Measurements from ENCODE around the gene OR51E1.

The OR51E1 gene

GRCh38 chr11:4639931-4640330 is 3.9 kb upstream of the OR51E1 start:
- H3K4me3 Mint-ChIP-seq, result no peak overlapping the region

GRCh38 chr11:4641501-4641900 is 2.3 kb upstream of the OR51E1 start:
- Mint-ChIP-seq H3K4me3 (no peak overlapping the region), H3K36me3 (ENCODE audit: low read depth) (no peaks in the 10 kb centered on the region), H3K4me1 (ENCODE audit: low read depth) (no peaks in the 10 kb centered on the region), H3K9me3 (no peaks in the 10 kb centered on the region), H3K27ac (no peak overlapping the region), H3K27me3 (peaks cover 21% of the 10 kb centered on the region)
- no peak for DNase-seq

More at GRCh38 chr11:4639931-4640330, 3.9 kb upstream of the OR51E1 start:
- Mint-ChIP-seq H3K4me1 (ENCODE audit: low read depth) (no peaks in the 10 kb centered on the region), H3K27me3 (peaks cover 21% of the 10 kb centered on the region), H3K27ac (no peak overlapping the region), H3K36me3 (ENCODE audit: low read depth) (no peaks in the 10 kb centered on the region), H3K9me3 (no peaks in the 10 kb centered on the region)
- DNase-seq, result no peak

- H3K36me3 Mint-ChIP-seq (ENCODE audit: low read depth), result no peaks in the 10 kb centered on the region
- H3K27me3 Mint-ChIP-seq, result peaks cover 21% of the 10 kb centered on the region
- no peaks in the 10 kb centered on the region for H3K4me1 Mint-ChIP-seq (ENCODE audit: low read depth)
- no peak overlapping the region for H3K27ac Mint-ChIP-seq
- no peak overlapping the region for H3K4me3 Mint-ChIP-seq
- no peaks in the 10 kb centered on the region for H3K9me3 Mint-ChIP-seq
- no peak for DNase-seq
Measured at GRCh38 chr11:4642043-4642442, 1.7 kb upstream of the OR51E1 start.

- Mint-ChIP-seq H3K27ac (no peak overlapping the region), H3K4me3 (no peak overlapping the region), H3K9me3 (no peaks in the 10 kb centered on the region), H3K4me1 (ENCODE audit: low read depth) (no peaks in the 10 kb centered on the region), H3K27me3 (peaks cover 21% of the 10 kb centered on the region), H3K36me3 (ENCODE audit: low read depth) (no peaks in the 10 kb centered on the region)
- DNase-seq, result no peak
Measured at GRCh38 chr11:4643076-4643475, 706 bp upstream of the OR51E1 start.

GRCh38 chr11:4644233-4644632 is 451 bp downstream of the OR51E1 start:
- H3K4me1 Mint-ChIP-seq (ENCODE audit: low read depth), result no peaks in the 10 kb centered on the region
- no peaks in the 10 kb centered on the region for H3K36me3 Mint-ChIP-seq (ENCODE audit: low read depth)
- no peak for DNase-seq
- H3K9me3 Mint-ChIP-seq, result no peaks in the 10 kb centered on the region
- H3K27ac Mint-ChIP-seq, result no peak overlapping the region
- no peak overlapping the region for H3K4me3 Mint-ChIP-seq
- H3K27me3 Mint-ChIP-seq, result peaks cover 21% of the 10 kb centered on the region

GRCh38 chr11:4645974-4646373 is 2.2 kb downstream of the OR51E1 start:
- Mint-ChIP-seq H3K9me3 (no peaks in the 10 kb centered on the region), H3K4me3 (no peak overlapping the region), H3K36me3 (ENCODE audit: low read depth) (no peaks in the 10 kb centered on the region), H3K4me1 (ENCODE audit: low read depth) (no peaks in the 10 kb centered on the region), H3K27ac (no peak overlapping the region), H3K27me3 (peaks cover 21% of the 10 kb centered on the region)
- no peak for DNase-seq

GRCh38 chr11:4647766-4648165 is 4.0 kb downstream of the OR51E1 start:
- Mint-ChIP-seq H3K27ac (no peak overlapping the region), H3K36me3 (ENCODE audit: low read depth) (no peaks in the 10 kb centered on the region), H3K4me3 (no peak overlapping the region), H3K9me3 (no peaks in the 10 kb centered on the region), H3K27me3 (peaks cover 12% of the 10 kb centered on the region), H3K4me1 (ENCODE audit: low read depth) (no peaks in the 10 kb centered on the region)
- no peak for DNase-seq

- Mint-ChIP-seq H3K4me1 (ENCODE audit: low read depth) (no peaks in the 10 kb centered on the region), H3K27me3 (peaks cover 10% of the 10 kb centered on the region), H3K27ac (no peak overlapping the region), H3K36me3 (ENCODE audit: low read depth) (no peaks in the 10 kb centered on the region), H3K9me3 (no peaks in the 10 kb centered on the region), H3K4me3 (no peak overlapping the region)
- no peak for DNase-seq
Measured at GRCh38 chr11:4654635-4655369, 11.0 kb downstream of the OR51E1 start.

GRCh38 chr11:4658629-4659445 is 15.1 kb downstream of the OR51E1 start:
- Mint-ChIP-seq H3K27ac (no peak overlapping the region), H3K27me3 (peaks cover 22% of the 10 kb centered on the region), H3K36me3 (ENCODE audit: low read depth) (no peaks in the 10 kb centered on the region), H3K4me3 (no peak overlapping the region), H3K4me1 (ENCODE audit: low read depth) (no peaks in the 10 kb centered on the region), H3K9me3 (no peaks in the 10 kb centered on the region)
- DNase-seq, result no peak

- Mint-ChIP-seq H3K27me3 (peaks cover 21% of the 10 kb centered on the region), H3K36me3 (ENCODE audit: low read depth) (no peaks in the 10 kb centered on the region), H3K9me3 (no peaks in the 10 kb centered on the region), H3K4me3 (no peak overlapping the region), H3K27ac (no peak overlapping the region), H3K4me1 (ENCODE audit: low read depth) (no peaks in the 10 kb centered on the region)
- no peak for DNase-seq
Measured at GRCh38 chr11:4662876-4663275, 19.1 kb downstream of the OR51E1 start.

- no peak for DNase-seq
- peaks cover 19% of the 10 kb centered on the region for H3K27me3 Mint-ChIP-seq
- no peak overlapping the region for H3K27ac Mint-ChIP-seq
- no peak overlapping the region for H3K4me3 Mint-ChIP-seq
- no peaks in the 10 kb centered on the region for H3K36me3 Mint-ChIP-seq (ENCODE audit: low read depth)
- H3K9me3 Mint-ChIP-seq, result no peaks in the 10 kb centered on the region
- no peaks in the 10 kb centered on the region for H3K4me1 Mint-ChIP-seq (ENCODE audit: low read depth)
Measured at GRCh38 chr11:4664183-4664582, 20.4 kb downstream of the OR51E1 start.

GRCh38 chr11:4664786-4665185 is 21.0 kb downstream of the OR51E1 start:
- no peak for DNase-seq
- Mint-ChIP-seq H3K27ac (no peak overlapping the region), H3K36me3 (ENCODE audit: low read depth) (no peaks in the 10 kb centered on the region), H3K27me3 (peaks cover 19% of the 10 kb centered on the region), H3K4me1 (ENCODE audit: low read depth) (no peaks in the 10 kb centered on the region), H3K4me3 (no peak overlapping the region), H3K9me3 (no peaks in the 10 kb centered on the region)

- H3K9me3 Mint-ChIP-seq, result no peaks in the 10 kb centered on the region
- DNase-seq, result no peak
- no peaks in the 10 kb centered on the region for H3K36me3 Mint-ChIP-seq (ENCODE audit: low read depth)
- no peak overlapping the region for H3K4me3 Mint-ChIP-seq
- no peak overlapping the region for H3K27ac Mint-ChIP-seq
- no peaks in the 10 kb centered on the region for H3K4me1 Mint-ChIP-seq (ENCODE audit: low read depth)
- peaks cover 19% of the 10 kb centered on the region for H3K27me3 Mint-ChIP-seq
Measured at GRCh38 chr11:4665424-4665823, 21.6 kb downstream of the OR51E1 start.

- H3K27ac Mint-ChIP-seq, result no peak overlapping the region
- no peaks in the 10 kb centered on the region for H3K9me3 Mint-ChIP-seq
- no peaks in the 10 kb centered on the region for H3K4me1 Mint-ChIP-seq (ENCODE audit: low read depth)
- H3K27me3 Mint-ChIP-seq, result peaks cover 35% of the 10 kb centered on the region
- no peak for DNase-seq
- no peak overlapping the region for H3K4me3 Mint-ChIP-seq
- H3K36me3 Mint-ChIP-seq (ENCODE audit: low read depth), result no peaks in the 10 kb centered on the region
Measured at GRCh38 chr11:4671741-4672140, 28.0 kb downstream of the OR51E1 start.

- H3K9me3 Mint-ChIP-seq, result no peaks in the 10 kb centered on the region
- no peak overlapping the region for H3K4me3 Mint-ChIP-seq
- no peak overlapping the region for H3K27ac Mint-ChIP-seq
- peaks cover 40% of the 10 kb centered on the region for H3K27me3 Mint-ChIP-seq
- H3K36me3 Mint-ChIP-seq (ENCODE audit: low read depth), result no peaks in the 10 kb centered on the region
- H3K4me1 Mint-ChIP-seq (ENCODE audit: low read depth), result no peaks in the 10 kb centered on the region
- no peak for DNase-seq
Measured at GRCh38 chr11:4672470-4672869, 28.7 kb downstream of the OR51E1 start.

All from activated T-cell treated with anti-CD3 and anti-CD28 coated beads, Interleukin-2, amount 50 U/mL, for 24 hours (primary cell).